ENCODE results near the gene HTR3D.

DNA sequence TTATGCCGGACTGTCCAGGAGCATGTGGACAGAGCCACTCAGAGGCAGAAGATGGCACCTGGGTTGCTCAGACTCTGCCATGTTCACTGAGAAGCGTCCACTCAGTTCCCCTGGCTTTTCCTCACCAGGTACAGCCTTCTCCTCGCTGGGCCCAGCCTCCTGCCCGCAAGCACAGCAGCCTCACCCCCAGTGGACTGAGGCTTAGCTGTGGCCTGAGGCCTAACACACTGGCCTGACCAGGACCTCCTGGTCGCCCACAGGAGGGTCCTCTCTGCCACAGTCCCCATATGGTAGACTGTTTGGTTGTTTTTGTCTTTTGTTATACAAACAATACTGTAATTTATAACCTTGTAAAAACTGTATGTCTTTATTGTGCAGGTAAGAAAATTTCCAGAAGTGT, 36.8 kb downstream of the HTR3D start:
- no peak for TF ChIP-seq CTCF (IDR thresholded peaks at IDR 0.05; ENCODE audit: low read length)
- no peak for TF ChIP-seq EZH2 (IDR thresholded peaks at IDR 0.05; ENCODE audit: borderline replicate concordance, low read length)

All from OCI-LY1 (cell line).